ENCODE data around the gene FAM81B.

FAM81B gene

GRCh38 chr5:95382801-95383200 is 8.4 kb upstream of the FAM81B start (continued):
- TF ChIP-seq ZNF391 (tag by site-specific recombination; IDR thresholded peaks at IDR 0.05; ENCODE audit: borderline replicate concordance, low read depth) (0 out of 2 replicates have a peak, but pooled peaks have one; percentile 13), PRDM10 (tag by site-specific recombination; IDR thresholded peaks at IDR 0.05) (peak; percentile 52), ZSCAN4 (tag by site-specific recombination; IDR thresholded peaks at IDR 0.05) (no peak), BCL6B (tag by site-specific recombination; IDR thresholded peaks at IDR 0.05) (peak; percentile 45; the same call in 1 of the 2 replicates), PATZ1 (tag by site-specific recombination; IDR thresholded peaks at IDR 0.05) (no peak), ZNF132 (tag by site-specific recombination; IDR thresholded peaks at IDR 0.05; ENCODE audit: borderline replicate concordance) (no peak), ZNF837 (tag by site-specific recombination; IDR thresholded peaks at IDR 0.05) (no peak), ZNF175 (tag by site-specific recombination; IDR thresholded peaks at IDR 0.05) (no peak), ZNF449 (tag by site-specific recombination; IDR thresholded peaks at IDR 0.05) (no peak), ZNF350 (tag by site-specific recombination; IDR thresholded peaks at IDR 0.05) (0 out of 2 replicates have a peak, but pooled peaks have one; percentile 6), ZNF791 (tag by site-specific recombination; IDR thresholded peaks at IDR 0.05) (no peak), SALL2 (tag by site-specific recombination; IDR thresholded peaks at IDR 0.05; ENCODE audit: borderline replicate concordance) (no peak), HOXD13 (CRISPR knock-in tag; IDR thresholded peaks at IDR 0.05; ENCODE audit: borderline replicate concordance) (no peak), ZNF138 (tag by site-specific recombination; IDR thresholded peaks at IDR 0.05; ENCODE audit: borderline replicate concordance) (no peak), ZNF416 (tag by site-specific recombination; IDR thresholded peaks at IDR 0.05) (no peak), ZNF623 (tag by site-specific recombination; IDR thresholded peaks at IDR 0.05) (no peak), ZNF548 (tag by site-specific recombination; IDR thresholded peaks at IDR 0.05) (no peak), ZNF426 (tag by site-specific recombination; IDR thresholded peaks at IDR 0.05) (no peak), GLIS2 (tag by site-specific recombination; IDR thresholded peaks at IDR 0.05) (no peak), ZBTB7A (tag by site-specific recombination; IDR thresholded peaks at IDR 0.05; ENCODE audit: low read depth) (no peak)
- TF ChIP-seq, protein P1, sequence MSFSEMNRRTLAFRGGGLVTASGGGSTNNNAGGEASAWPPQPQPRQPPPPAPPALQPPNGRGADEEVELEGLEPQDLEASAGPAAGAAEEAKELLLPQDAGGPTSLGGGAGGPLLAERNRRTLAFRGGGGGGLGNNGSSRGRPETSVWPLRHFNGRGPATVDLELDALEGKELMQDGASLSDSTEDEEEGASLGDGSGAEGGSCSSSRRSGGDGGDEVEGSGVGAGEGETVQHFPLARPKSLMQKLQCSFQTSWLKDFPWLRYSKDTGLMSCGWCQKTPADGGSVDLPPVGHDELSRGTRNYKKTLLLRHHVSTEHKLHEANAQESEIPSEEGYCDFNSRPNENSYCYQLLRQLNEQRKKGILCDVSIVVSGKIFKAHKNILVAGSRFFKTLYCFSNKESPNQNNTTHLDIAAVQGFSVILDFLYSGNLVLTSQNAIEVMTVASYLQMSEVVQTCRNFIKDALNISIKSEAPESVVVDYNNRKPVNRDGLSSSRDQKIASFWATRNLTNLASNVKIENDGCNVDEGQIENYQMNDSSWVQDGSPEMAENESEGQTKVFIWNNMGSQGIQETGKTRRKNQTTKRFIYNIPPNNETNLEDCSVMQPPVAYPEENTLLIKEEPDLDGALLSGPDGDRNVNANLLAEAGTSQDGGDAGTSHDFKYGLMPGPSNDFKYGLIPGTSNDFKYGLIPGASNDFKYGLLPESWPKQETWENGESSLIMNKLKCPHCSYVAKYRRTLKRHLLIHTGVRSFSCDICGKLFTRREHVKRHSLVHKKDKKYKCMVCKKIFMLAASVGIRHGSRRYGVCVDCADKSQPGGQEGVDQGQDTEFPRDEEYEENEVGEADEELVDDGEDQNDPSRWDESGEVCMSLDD (tag by site-specific recombination; IDR thresholded peaks at IDR 0.05), result no peak
- TF ChIP-seq, protein P2, sequence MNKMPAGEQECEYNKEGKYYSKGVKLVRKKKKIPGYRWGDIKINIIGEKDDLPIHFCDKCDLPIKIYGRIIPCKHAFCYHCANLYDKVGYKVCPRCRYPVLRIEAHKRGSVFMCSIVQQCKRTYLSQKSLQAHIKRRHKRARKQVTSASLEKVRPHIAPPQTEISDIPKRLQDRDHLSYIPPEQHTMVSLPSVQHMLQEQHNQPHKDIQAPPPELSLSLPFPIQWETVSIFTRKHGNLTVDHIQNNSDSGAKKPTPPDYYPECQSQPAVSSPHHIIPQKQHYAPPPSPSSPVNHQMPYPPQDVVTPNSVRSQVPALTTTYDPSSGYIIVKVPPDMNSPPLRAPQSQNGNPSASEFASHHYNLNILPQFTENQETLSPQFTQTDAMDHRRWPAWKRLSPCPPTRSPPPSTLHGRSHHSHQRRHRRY (tag by site-specific recombination; IDR thresholded peaks at IDR 0.05), result no peak
- TF ChIP-seq, protein P3, sequence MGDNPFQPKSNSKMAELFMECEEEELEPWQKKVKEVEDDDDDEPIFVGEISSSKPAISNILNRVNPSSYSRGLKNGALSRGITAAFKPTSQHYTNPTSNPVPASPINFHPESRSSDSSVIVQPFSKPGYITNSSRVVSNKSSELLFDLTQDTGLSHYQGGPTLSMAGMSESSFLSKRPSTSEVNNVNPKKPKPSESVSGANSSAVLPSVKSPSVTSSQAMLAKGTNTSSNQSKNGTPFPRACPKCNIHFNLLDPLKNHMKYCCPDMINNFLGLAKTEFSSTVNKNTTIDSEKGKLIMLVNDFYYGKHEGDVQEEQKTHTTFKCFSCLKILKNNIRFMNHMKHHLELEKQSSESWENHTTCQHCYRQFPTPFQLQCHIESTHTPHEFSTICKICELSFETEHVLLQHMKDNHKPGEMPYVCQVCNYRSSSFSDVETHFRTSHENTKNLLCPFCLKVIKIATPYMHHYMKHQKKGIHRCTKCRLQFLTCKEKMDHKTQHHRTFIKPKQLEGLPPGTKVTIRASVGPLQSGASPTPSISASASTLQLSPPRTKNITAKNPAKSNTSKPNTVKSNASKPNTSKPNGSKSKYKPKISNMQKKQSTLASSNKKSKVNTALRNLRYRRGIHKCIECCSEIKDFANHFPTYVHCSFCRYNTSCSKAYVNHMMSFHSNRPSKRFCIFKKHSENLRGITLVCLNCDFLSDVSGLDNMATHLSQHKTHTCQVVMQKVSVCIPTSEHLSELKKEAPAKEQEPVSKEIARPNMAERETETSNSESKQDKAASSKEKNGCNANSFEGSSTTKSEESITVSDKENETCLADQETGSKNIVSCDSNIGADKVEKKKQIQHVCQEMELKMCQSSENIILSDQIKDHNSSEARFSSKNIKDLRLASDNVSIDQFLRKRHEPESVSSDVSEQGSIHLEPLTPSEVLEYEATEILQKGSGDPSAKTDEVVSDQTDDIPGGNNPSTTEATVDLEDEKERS (tag by site-specific recombination; IDR thresholded peaks at IDR 0.05), result no peak

Measured in HEK293 (cell line).